Measurements from ENCODE around the gene GPBP1. TPM values are rescaled to one million over a fixed set of nuclear protein-coding genes. Genes with fewer than 3 reads are reported as not detected.
"Not testable (repeated sequence)": the region's sequence is repeated elsewhere in the genome, so short reads cannot be mapped to it uniquely, and the experiment has no call there.

Gene GPBP1
- total and polyA plus RNA-seq, 2 of the 4 experiments (the other 2 are of a cell fraction) = 24.3 to 29.2 TPM

- POLR2A ChIA-PET (ENCODE audit: unreplicated experiment) = interaction anchor here (0.6 kb wide), 1 partner anchor 240 kb away, joined by 4 read pairs; no protein-coding TSS in a partner anchor
- H3K79me1 ChIP-seq (ENCODE audit: low read depth in 1 of 2, low read length in 2 of 2) = peaks cover 0 to 62% of the 10 kb centered on the region in 2 experiments; a peak in 2 of 4 replicates
- in situ Hi-C loops (cut with MboI; ENCODE audit: low sequenced_read_pairs) (no loop called here), intact Hi-C loops (cut with micrococcal nuclease) (no loop called here), dilution Hi-C loops (cut with HindIII; ENCODE audit: low sequenced_read_pairs, unreplicated experiment) (no loop called here)
- H3K9ac ChIP-seq (ENCODE audit: low read depth, low read length) = no peak overlapping the region
- H3K4me3 ChIP-seq (ENCODE audit: insufficient read depth, low read depth, low read length) = no peak overlapping the region
- no peak overlapping the region for H3K27ac ChIP-seq (ENCODE audit: insufficient read depth, low read length)
- H3K4me1 ChIP-seq (ENCODE audit: control insufficient read depth, insufficient read depth, low read length) = peaks cover 6% of the 10 kb centered on the region
- H4K91ac ChIP-seq (ENCODE audit: insufficient read depth, low read depth, low read length) = no peak overlapping the region
- no peak overlapping the region for H3K4ac ChIP-seq (ENCODE audit: low read depth, low read length)
- H3K9me1 ChIP-seq (ENCODE audit: insufficient read depth, low read length) = peaks cover 8% of the 10 kb centered on the region
- H2BK5ac ChIP-seq (ENCODE audit: low read depth, low read length, poor library complexity, severe bottlenecking) = no peak overlapping the region
- no peak overlapping the region for H2AK9ac ChIP-seq (replicated peaks; ENCODE audit: low read depth, low read length, poor library complexity)
- H3K36me3 ChIP-seq (ENCODE audit: control insufficient read depth, insufficient read depth, low read length) = peaks cover 5% of the 10 kb centered on the region
- no peak overlapping the region for H2BK15ac ChIP-seq (ENCODE audit: low read depth, low read length)
- no peak overlapping the region for H3K14ac ChIP-seq (replicated peaks; ENCODE audit: low read depth, low read length)
- TF ChIP-seq CEBPB (IDR thresholded peaks at IDR 0.05; ENCODE audit: low read depth, low read length) (0 out of 2 replicates have a peak, but pooled peaks have one; percentile 11), RFX5 (IDR thresholded peaks at IDR 0.05; ENCODE audit: low read depth, low read length) (no peak)
- no peak overlapping the region for H2BK120ac ChIP-seq (ENCODE audit: low read depth, low read length)
- H3K23ac ChIP-seq (ENCODE audit: low read depth, low read length) = no peak overlapping the region
- CTCF ChIA-PET = interaction anchor here (0.6 kb wide), 1 partner anchor 41 kb away, joined by 7 read pairs; no protein-coding TSS in a partner anchor
- DNase-seq (no peak), ATAC-seq (ENCODE audit: low read depth) (no peak)
- BruUV-seq (replicated peaks) = no TSS peak
- H3K9me3 ChIP-seq (ENCODE audit: control insufficient read depth, insufficient read depth, low read length) = no peaks in the 10 kb centered on the region
- H2AFZ ChIP-seq (replicated peaks; ENCODE audit: low read length, poor library complexity) = no peak overlapping the region
- H4K5ac ChIP-seq (ENCODE audit: low read depth, low read length) = no peak overlapping the region
- no peak overlapping the region for H3K4me2 ChIP-seq (ENCODE audit: low read depth, low read length)
- H2AK5ac ChIP-seq (ENCODE audit: low read depth, low read length) = no peak overlapping the region
- no peak overlapping the region for H2BK20ac ChIP-seq (ENCODE audit: low read depth, low read length)
- peaks cover 94% of the 10 kb centered on the region for H4K20me1 ChIP-seq (ENCODE audit: insufficient read depth, low read length)
- no peak overlapping the region for H4K8ac ChIP-seq (ENCODE audit: low read depth in 2 of 2, low read length in 2 of 2)
- no CpG with 5 or more reads among the region's 4 CpGs for WGBS, 2 experiments (ENCODE audit: extremely low coverage in 2 of 2, insufficient read length in 1 of 2)
- no peak overlapping the region for H3K18ac ChIP-seq (ENCODE audit: low read depth, low read length)
- no peaks in the 10 kb centered on the region for H3K27me3 ChIP-seq (ENCODE audit: control insufficient read depth, insufficient read depth, low read length)
- H3K56ac ChIP-seq (ENCODE audit: extremely low read depth, insufficient read depth, low read length) = no peak overlapping the region
Measured at GRCh38 chr5:57186194-57186593, 12.3 kb downstream of the GPBP1 start.

GRCh38 chr5:57187977-57188376, 14.1 kb downstream of the GPBP1 start:
- DNase-seq; BruUV-seq (replicated peaks); H3K27ac ChIP-seq (ENCODE audit: insufficient read depth, low read length); H2BK15ac ChIP-seq (ENCODE audit: low read depth, low read length); H2BK20ac ChIP-seq (ENCODE audit: low read depth, low read length); H2AFZ ChIP-seq (replicated peaks; ENCODE audit: low read length, poor library complexity); H3K4me3 ChIP-seq (ENCODE audit: insufficient read depth, low read depth, low read length); H3K9ac ChIP-seq (ENCODE audit: low read depth, low read length); H2BK120ac ChIP-seq (ENCODE audit: low read depth, low read length); H2AK9ac ChIP-seq (replicated peaks; ENCODE audit: low read depth, low read length, poor library complexity); intact Hi-C loops (cut with micrococcal nuclease); H4K5ac ChIP-seq (ENCODE audit: low read depth, low read length); H2AK5ac ChIP-seq (ENCODE audit: low read depth, low read length); H3K4me2 ChIP-seq (ENCODE audit: low read depth, low read length); H3K23ac ChIP-seq (ENCODE audit: low read depth, low read length); POLR2A ChIA-PET (ENCODE audit: unreplicated experiment); H3K56ac ChIP-seq (ENCODE audit: extremely low read depth, insufficient read depth, low read length); ATAC-seq (ENCODE audit: low read depth); H4K91ac ChIP-seq (ENCODE audit: insufficient read depth, low read depth, low read length); H2BK5ac ChIP-seq (ENCODE audit: low read depth, low read length, poor library complexity, severe bottlenecking); H3K27me3 ChIP-seq (ENCODE audit: control insufficient read depth, insufficient read depth, low read length); dilution Hi-C loops (cut with HindIII; ENCODE audit: low sequenced_read_pairs, unreplicated experiment); H3K18ac ChIP-seq (ENCODE audit: low read depth, low read length); in situ Hi-C loops (cut with MboI; ENCODE audit: low sequenced_read_pairs); H4K8ac ChIP-seq (ENCODE audit: low read depth in 2 of 2, low read length in 2 of 2); H3K14ac ChIP-seq (replicated peaks; ENCODE audit: low read depth, low read length); H3K4me1 ChIP-seq (ENCODE audit: control insufficient read depth, insufficient read depth, low read length); H3K9me1 ChIP-seq (ENCODE audit: insufficient read depth, low read length); H3K4ac ChIP-seq (ENCODE audit: low read depth, low read length); H3K36me3 ChIP-seq (ENCODE audit: control insufficient read depth, insufficient read depth, low read length); H3K9me3 ChIP-seq (ENCODE audit: control insufficient read depth, insufficient read depth, low read length): not testable (repeated sequence)
- CTCF ChIA-PET = interaction anchor here (0.5 to 0.6 kb wide), 2 partner anchors 12 to 347 kb away, joined by 4 read pairs; no protein-coding TSS in a partner anchor
- peaks cover 95% of the 10 kb centered on the region for H4K20me1 ChIP-seq (ENCODE audit: insufficient read depth, low read length)
- WGBS, 2 experiments (ENCODE audit: extremely low coverage in 2 of 2, insufficient read length in 1 of 2) = 85% methylated on average over 2 of the region's 4 CpGs; no CpG with 5 or more reads in 1 of the 2 experiments
- peaks cover 0 to 71% of the 10 kb centered on the region in 2 experiments; a peak in 2 of 4 replicates for H3K79me1 ChIP-seq (ENCODE audit: low read depth in 1 of 2, low read length in 2 of 2)
